ENCODE measurements around the gene ATP6V1G2.
"Not testable (repeated sequence)": the region's sequence is repeated elsewhere in the genome, so short reads cannot be mapped to it uniquely, and the experiment has no call there.

Gene ATP6V1G2

GRCh38 chr6:31525932-31526591 is 20.3 kb downstream of the ATP6V1G2 start:
- DNase-seq, result no peak

- DNase-seq, result no peak
Observed at GRCh38 chr6:31525553-31525931, 20.9 kb downstream of the ATP6V1G2 start.

GRCh38 chr6:31521835-31522234 is 24.6 kb downstream of the ATP6V1G2 start:
- no peak for DNase-seq

- no peak for DNase-seq
Observed at GRCh38 chr6:31513456-31514165, 32.8 kb downstream of the ATP6V1G2 start.

- no peak for DNase-seq
Observed at GRCh38 chr6:31510007-31510406, 36.4 kb downstream of the ATP6V1G2 start.

GRCh38 chr6:31509036-31509435 is 37.4 kb downstream of the ATP6V1G2 start:
- DNase-seq, result not testable (repeated sequence)

GRCh38 chr6:31502586-31502985 is 43.8 kb downstream of the ATP6V1G2 start:
- DNase-seq, result no peak

- DNase-seq, result not testable (repeated sequence)
Observed at GRCh38 chr6:31499648-31500047, 46.8 kb downstream of the ATP6V1G2 start.

- DNase-seq, result no peak
Observed at GRCh38 chr6:31498748-31499147, 47.7 kb downstream of the ATP6V1G2 start.

GRCh38 chr6:31497531-31498476 is 48.6 kb downstream of the ATP6V1G2 start, which contains the start of gene MICB:
TSS of gene MICB (plus strand) at chr6:31498145. CDS start at chr6:31498194, 49 bp downstream.
- peak; percentile 88 for DNase-seq

- DNase-seq, result not testable (repeated sequence)
Observed at GRCh38 chr6:31496826-31497225, 49.6 kb downstream of the ATP6V1G2 start.

GRCh38 chr6:31495580-31495979 is 50.8 kb downstream of the ATP6V1G2 start:
- no peak for DNase-seq

Measured in CD4-positive, alpha-beta T cell treated with Interleukin-12 subunit alpha and Interleukin-12 subunit beta, for 1 hour (primary cell).